Measurements from ENCODE around the gene THAP3.

THAP3 gene

GRCh38 chr1:6613361-6614018 lies 11.2 kb upstream of the THAP3 start, which contains the start of gene PHF13:
PHF13 (plus strand) TSS chr1:6613731; CDS start chr1:6614067, 336 bp downstream.
- DNase-seq: peak; percentile 99 to 100 (median 99)

GRCh38 chr1:6614019-6614928 lies 10.4 kb upstream of the THAP3 start:
- DNase-seq: peak; percentile 23 to 38 (median 30)

DNA sequence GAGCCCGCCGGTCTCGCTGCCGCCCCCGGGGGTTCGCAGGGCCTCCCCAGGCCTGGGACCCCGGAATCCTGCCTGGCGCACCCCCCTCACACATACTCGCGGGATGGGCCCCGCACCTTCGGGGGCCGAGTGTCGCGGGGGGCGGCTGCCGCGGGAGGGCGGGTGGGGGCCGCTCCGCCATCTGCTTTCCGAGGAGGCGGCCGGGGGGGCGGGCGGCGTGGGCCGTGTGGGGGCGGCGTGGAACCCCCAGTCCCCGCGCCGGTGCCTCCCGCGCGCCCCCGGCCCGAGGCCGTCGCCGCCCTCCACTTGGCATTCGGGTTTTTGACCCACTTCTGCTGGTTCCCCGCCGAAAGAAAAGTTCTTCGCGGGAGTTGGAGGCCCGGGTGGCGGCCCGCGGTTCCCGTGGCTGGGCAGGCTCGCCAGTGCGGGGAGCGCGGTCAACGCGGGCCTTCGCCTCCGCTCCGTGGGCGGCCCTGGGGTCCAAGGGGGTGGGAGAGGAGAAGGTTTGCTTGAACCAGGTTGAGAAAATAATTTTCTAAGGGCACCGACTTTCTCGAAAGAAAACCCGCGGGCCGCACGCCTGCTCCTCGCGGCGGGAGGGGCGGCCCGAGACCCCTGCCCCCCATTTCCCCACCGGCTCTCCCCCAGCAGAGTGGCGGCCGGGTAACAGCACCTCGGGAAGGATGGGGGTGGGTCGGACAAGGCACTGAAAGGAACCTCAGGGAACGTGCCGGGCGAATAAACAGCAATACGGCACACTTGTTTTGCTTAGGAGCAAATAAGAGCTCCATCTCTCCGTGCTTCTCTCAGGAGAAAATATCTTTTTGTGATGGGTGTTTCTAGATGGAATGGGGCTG lies 9.5 kb upstream of the THAP3 start:
- no peak for DNase-seq

DNA sequence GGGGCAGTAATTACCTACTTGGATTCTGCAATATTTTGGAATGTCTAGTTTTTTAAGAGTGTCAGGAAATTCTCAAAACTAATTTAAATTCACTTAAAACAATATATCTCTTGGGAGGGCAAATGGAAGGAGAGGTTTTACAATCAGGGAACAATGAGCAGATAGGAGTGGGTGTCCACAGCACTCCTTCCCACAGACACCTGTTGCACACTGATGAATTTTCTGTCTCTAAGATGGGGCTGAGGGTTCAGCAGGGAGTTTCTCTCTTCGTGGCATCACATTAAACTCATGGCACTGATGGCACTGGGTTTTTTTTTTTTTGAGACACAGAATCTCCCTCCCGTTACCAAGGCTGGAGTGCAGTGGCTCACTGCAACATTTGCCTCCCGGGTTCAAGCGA lies 5.6 kb upstream of the THAP3 start:
- no peak for DNase-seq

DNA sequence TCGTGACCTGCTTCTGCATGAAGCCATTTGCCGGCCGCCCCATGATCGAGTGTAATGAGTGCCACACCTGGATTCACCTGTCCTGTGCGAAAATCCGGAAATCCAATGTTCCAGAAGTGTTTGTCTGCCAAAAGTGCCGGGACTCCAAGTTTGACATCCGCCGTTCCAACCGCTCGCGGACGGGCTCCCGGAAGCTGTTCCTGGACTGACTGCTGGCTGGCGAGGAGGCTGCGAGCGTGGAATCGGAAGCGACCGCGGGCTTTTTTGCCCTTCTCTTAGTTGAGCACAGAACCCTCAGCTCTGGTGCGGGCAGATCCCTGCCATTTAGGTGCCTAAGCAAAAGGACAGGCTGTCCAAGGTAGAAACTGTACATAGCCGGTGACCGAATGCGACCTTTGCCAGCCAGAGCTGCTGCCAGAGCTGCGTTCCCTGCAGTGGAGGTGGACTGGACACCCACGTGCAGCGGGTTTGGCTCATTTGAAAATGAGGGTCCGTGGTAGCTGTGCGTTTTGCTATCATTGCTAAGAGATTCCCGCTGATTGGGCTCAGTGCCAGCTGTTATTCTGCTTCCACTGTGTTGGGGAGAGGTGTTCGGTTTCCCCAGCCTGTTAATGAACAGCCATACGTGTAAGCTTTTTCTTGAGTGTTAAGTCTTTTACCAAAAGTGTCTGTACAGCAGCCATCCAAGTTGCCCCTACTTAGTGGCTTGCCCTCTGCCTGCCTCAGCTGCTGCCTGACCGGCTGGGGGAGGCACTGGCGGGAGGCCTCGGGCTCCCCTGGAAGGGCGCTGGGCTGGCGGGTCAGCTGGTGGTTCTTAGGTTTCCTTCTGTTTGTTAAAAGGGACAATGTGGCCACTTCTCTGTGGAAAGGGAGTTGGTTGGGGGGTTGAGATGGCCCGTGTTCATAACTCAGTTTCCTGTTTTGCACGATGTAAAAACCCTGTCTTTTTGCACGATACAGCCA lies 3.0 kb upstream of the THAP3 start:
- DNase-seq: no peak

DNA sequence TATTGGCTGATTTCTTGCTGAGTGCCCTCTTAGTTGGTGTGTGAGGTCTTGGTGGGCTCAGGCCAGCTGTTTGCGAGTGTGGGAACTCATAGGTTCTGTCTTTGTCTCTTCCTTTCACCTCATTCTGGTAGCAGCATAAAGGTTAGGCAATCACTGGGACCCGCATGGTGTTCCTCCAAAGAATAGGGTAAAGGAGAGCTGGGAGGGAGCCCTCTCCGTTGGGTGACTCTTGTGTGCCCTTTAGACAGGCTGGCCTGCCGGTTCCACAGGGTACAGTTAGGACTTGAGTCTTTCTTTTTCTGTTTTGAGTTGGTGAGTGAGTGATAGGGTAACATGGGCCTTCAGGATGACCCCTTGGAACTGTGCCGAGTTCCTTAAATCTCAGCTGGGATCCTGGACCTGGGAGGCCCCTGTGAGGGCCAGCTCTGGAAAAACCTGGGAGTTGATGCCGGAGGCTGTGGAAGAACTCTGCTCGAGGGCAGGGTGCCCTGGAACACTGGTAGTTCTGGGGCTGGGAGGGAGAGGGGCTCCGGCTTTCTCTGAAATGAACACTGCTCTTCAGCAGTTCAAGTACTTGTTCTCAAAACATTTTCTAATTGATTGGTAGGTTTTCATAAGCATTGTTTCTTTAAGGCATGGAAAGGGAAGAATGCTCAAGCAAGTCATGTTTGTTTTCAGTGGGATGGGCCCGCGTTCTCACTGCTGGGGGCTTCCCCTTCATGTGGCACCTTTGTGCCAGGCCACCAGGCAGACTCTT lies 2.1 kb upstream of the THAP3 start:
- DNase-seq: no peak

- DNase-seq: no peak
Measured at GRCh38 chr1:6623269-6623965, 1.3 kb upstream of the THAP3 start.

DNA sequence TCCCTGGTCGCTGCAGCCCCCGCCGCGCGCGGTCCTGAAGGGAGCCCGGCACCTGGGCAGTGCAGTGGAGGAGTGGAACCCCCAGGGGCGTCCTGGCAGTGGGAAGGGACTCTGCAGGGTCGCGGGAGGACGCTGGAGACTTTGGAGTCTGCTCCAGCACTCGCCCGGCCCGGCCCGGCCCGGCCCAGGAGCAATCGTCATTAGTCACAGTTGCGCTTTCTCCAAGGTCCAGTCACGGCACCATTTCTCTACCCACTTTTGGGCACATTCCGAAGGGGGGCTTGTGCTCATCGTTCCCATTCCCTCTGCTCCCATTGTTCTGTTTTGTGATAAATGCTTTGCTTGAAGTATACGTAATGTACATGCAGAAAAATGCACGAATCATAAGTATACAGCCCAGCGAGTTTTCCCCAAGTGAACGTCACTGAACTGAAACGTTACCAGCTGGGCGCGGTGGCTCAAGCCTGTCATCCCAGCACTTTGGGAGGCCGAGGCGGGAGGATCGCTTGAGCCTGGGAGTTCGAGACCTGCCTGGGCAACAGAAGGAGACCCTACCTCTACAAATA lies 999 bp downstream of the THAP3 start:
- no peak for DNase-seq

DNA sequence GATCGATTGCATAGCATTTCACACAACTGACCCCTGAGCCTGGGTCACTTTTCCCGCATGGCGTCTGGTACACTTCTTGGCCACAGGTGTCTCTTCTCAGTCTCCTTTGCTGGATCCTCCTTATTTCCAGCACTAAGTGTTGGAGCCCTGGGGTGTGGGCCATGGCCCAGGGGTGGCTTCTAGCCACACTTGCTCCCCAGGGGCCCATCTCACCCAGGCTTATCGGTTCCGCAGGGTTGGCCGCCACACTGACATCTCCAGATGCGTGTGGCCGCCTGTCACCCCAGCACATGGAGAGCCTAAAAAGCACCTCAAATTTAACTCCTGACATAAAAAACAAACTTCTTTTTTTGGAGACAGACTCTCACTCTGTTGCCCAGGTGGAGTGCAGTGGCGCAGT lies 2.4 kb downstream of the THAP3 start:
- no peak for DNase-seq

GRCh38 chr1:6627841-6628545 lies 3.3 kb downstream of the THAP3 start:
- DNase-seq: no peak

DNA sequence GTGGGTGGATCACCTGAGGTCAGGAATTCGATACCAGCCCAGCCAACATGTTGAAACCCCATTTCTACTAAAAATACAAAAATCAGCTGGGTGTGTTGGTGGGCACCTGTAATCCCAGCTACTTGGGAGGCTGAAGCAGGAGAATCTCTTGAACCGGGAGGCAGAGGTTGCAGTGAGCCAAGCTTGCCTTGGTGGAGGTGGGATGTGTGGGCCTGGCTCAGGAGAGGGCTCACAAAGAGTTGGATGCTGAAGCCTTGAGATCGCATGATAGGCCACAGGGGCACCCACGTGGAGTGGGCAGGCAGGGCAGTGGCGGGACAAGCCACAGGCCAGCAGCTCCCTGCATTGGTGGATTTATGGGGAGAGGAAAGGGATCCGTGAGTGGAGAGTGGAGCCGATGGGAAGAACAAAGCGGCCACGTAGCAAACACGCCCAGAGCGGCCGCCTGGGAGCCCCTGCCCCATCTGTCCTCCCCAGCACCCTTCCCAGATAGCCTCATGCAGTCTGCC lies 4.4 kb downstream of the THAP3 start:
- DNase-seq: no peak

GRCh38 chr1:6630027-6630426 lies 5.4 kb downstream of the THAP3 start:
- no peak for DNase-seq

- no peak for DNase-seq
Measured at GRCh38 chr1:6631058-6631457, 6.4 kb downstream of the THAP3 start.

DNA sequence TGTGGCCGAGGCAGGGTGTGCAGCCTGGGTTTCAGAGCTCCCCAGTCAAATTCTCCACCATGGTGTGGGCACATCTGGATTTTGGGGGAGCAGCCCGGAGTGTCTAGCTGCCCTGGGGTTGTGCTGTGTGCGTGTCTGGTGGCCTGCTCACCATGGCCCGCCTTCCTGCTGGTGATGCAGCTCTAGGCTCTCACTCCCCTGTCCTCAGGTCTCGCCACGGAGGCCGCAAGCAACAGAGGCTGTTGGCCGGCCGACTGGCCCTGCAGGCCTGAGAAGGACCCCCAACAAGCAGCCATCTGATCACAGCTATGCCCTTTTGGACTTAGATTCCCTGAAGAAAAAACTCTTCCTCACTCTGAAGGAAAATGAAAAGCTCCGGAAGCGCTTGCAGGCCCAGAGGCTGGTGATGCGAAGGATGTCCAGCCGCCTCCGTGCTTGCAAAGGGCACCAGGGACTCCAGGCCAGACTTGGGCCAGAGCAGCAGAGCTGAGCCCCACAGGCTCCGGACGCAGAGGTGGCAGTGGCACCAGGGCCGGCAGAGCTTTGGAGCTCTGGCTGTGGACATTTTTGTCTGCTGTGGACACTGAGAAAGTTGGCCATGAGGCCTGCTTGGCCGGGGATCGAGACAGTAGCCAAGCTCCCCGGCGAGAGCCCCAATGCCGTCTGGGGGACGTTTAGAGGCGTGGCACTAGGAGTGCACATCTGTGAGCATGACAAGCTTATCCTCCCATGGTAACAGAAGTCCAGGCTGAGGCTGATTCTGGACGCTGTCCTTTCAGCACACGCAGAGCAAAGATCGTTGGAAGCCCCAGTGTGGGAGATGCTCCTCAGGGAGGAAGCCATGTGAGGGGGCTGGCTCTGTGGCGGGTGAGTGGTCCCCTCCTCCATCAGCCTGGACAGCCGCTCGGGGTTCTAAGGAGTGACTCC lies 8.2 kb downstream of the THAP3 start:
- no peak for DNase-seq

GRCh38 chr1:6634371-6635052 lies 9.8 kb downstream of the THAP3 start:
- DNase-seq: peak in 3 of 4 experiments; percentile 7 to 25 (median 12)

- DNase-seq: no peak
Measured at GRCh38 chr1:6635161-6635909, 10.7 kb downstream of the THAP3 start.

Data from activated CD4-positive, CD25-positive, alpha-beta regulatory T cell (primary cell).